Neural cell (in vitro differentiated cells): Measurements from ENCODE around the gene PHACTR4.

ENCODE experiments used
- CTCF ChIP-seq: fragments of 450-650 bp; IDR thresholded peaks from 2 replicates; pipeline ENCODE4 v1.5.1; 2014; ENCODE audit warnings: antibody characterized with exemption, mild to moderate bottlenecking, moderate library complexity; ENCODE audit not compliant: poor library complexity, severe bottlenecking
- EP300 ChIP-seq: fragments of 450-650 bp; conservative IDR thresholded peaks from 2 replicates; pipeline ENCODE4 v1.6.1; 2014; ENCODE audit warnings: antibody characterized with exemption, mild to moderate bottlenecking, moderate library complexity; ENCODE audit not compliant: poor library complexity, severe bottlenecking
- EZH2 ChIP-seq: fragments of 200-600, 300-800 bp; shearing (Covaris generic), sonication (generic); IDR thresholded peaks from 2 replicates; pipeline ENCODE4 v1.6.1; 2014; ENCODE audit warnings: antibody characterized with exemption, low read length, borderline replicate concordance, mild to moderate bottlenecking; ENCODE audit not compliant: insufficient read depth, poor library complexity, severe bottlenecking
- MXI1 ChIP-seq: fragments of 450-650 bp; conservative IDR thresholded peaks from 2 replicates; pipeline ENCODE4 v1.6.1; 2014; ENCODE audit warnings: antibody characterized with exemption, mild to moderate bottlenecking; ENCODE audit not compliant: poor library complexity, severe bottlenecking
- POLR2AphosphoS5 ChIP-seq: IDR thresholded peaks from 2 replicates; pipeline ENCODE4 v1.6.1; 2012
- RAD21 ChIP-seq: fragments of 450-650 bp; conservative IDR thresholded peaks from 2 replicates; pipeline ENCODE4 v1.6.1; 2014; ENCODE audit warnings: antibody characterized with exemption, mild to moderate bottlenecking, moderate library complexity
- REST ChIP-seq: IDR thresholded peaks from 2 replicates; pipeline ENCODE4 v1.6.1; 2012; ENCODE audit warnings: borderline replicate concordance
- SMC3 ChIP-seq: fragments of 450-650 bp; conservative IDR thresholded peaks from 2 replicates; pipeline ENCODE4 v1.6.1; 2014; ENCODE audit warnings: antibody characterized with exemption, mild to moderate bottlenecking, moderate library complexity; ENCODE audit not compliant: poor library complexity

GRCh38 chr1:28530456-28530855 is 160.9 kb downstream of the PHACTR4 start:
- TF ChIP-seq CTCF (no peak), REST (no peak), MXI1 (no peak), POLR2AphosphoS5 (no peak), EP300 (no peak), RAD21 (no peak), EZH2 (no peak), SMC3 (no peak)
